OCI-LY3 (cell line): Measurements from ENCODE around the gene PIK3CD.

Experiments used
- CTCF ChIP-seq: fragments of 200-600, 300-600 bp; sonication (generic); IDR thresholded peaks from 2 replicates; pipeline ENCODE4 v1.5.1; 2014; ENCODE audit warnings: antibody characterized with exemption, low read length, low read depth
- EZH2phosphoT487 ChIP-seq: fragments of 200-600 bp; shearing (Covaris generic); IDR thresholded peaks from 2 replicates; pipeline ENCODE4 v1.6.1; 2018; ENCODE audit warnings: antibody characterized with exemption, mixed run types, low read depth

DNA sequence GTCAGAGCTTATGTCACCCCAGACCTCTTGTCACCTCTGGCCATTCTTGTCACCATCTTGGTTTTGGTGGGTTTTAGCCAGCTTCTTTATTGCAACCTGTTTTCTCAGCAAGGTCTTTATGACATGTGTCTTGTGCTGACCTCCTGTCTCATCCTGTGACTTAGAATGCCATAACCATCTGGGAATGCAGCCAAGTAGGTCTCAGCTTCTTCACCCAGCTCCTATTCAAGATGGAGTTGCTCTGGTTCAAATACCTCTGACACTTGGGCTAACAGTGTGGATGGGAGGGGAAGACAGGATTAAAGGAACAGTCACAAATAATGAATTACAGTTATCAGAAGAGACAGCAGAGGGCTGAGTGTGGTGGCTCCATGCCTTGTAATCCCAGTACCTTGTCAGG lies 30.5 kb upstream of the PIK3CD start:
- no peak for TF ChIP-seq CTCF
- no peak for TF ChIP-seq EZH2phosphoT487
